GM10266 (cell line): ENCODE measurements around the gene NBR1.
"Not testable (repeated sequence)": the region's sequence is repeated elsewhere in the genome, so short reads cannot be mapped to it uniquely, and the experiment has no call there.

ENCODE experiments used
- DNase-seq: peaks from one replicate; pipeline ENCODE4 v3.0.0; 2012; ENCODE audit errors: extremely low spot score
- CTCF ChIP-seq: IDR thresholded peaks from 2 replicates; pipeline ENCODE4 v1.5.1; 2012; ENCODE audit warnings: mild to moderate bottlenecking, low read depth; ENCODE audit not compliant: control insufficient read depth, insufficient read depth; ENCODE audit errors: missing control alignments

The NBR1 gene, protein sequence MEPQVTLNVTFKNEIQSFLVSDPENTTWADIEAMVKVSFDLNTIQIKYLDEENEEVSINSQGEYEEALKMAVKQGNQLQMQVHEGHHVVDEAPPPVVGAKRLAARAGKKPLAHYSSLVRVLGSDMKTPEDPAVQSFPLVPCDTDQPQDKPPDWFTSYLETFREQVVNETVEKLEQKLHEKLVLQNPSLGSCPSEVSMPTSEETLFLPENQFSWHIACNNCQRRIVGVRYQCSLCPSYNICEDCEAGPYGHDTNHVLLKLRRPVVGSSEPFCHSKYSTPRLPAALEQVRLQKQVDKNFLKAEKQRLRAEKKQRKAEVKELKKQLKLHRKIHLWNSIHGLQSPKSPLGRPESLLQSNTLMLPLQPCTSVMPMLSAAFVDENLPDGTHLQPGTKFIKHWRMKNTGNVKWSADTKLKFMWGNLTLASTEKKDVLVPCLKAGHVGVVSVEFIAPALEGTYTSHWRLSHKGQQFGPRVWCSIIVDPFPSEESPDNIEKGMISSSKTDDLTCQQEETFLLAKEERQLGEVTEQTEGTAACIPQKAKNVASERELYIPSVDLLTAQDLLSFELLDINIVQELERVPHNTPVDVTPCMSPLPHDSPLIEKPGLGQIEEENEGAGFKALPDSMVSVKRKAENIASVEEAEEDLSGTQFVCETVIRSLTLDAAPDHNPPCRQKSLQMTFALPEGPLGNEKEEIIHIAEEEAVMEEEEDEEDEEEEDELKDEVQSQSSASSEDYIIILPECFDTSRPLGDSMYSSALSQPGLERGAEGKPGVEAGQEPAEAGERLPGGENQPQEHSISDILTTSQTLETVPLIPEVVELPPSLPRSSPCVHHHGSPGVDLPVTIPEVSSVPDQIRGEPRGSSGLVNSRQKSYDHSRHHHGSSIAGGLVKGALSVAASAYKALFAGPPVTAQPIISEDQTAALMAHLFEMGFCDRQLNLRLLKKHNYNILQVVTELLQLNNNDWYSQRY

DNA sequence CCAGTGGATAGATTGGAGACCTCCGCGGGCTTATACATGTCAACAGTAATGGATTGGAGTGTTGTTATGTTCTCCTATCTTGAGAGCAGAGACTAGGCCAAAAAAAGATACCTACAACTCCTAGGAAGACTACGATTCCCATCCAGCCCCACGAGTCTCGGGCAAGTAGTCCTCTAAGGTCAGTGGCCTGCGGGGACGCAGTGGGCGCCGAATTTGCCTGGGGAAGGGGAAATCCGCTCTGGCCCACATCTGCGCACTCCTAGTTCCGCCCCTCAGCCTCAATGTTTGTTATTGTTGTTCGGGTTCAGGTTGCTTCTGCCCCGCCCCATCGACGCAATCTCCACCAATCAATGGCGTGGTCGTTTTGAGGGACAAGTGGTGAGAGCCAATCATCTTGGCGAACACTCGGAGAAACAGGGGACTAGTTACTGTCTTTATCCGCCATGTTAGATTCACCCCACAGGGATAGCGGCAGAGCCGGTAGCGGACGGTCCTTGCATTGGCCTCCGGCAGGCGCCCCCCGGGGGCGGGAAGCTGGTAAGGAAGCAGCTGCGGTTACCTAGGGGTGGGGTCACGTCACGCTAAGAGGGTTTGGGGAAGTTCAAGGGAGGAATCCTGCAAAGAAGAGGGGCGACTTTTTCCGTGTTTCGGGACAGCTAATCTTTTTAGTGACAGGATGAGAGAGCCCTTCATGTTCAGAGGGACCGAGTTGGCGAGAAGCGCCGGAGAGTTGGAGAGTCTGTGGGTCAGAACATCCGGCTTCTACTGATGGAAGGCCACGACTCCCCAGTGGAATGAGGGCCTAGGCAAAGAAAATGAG lies at the start of gene NBR1:
Gene NBR1, plus strand, starts transcription at position 449 of the 820 bp plus-strand sequence. CDS start 4,586 bp downstream, outside the sequence.
- TF ChIP-seq CTCF = peak; percentile 11

GRCh38 chr17:43125133-43125966 lies 45.7 kb upstream of the NBR1 start, which contains the start of gene BRCA1:
BRCA1 (minus strand) TSS chr17:43125364; CDS start chr17:43124096, 1,268 bp downstream.
- peak; percentile 99 for DNase-seq

More for the DNA sequence above, at the start of gene NBR1:
- DNase-seq = peak; percentile 93

DNA sequence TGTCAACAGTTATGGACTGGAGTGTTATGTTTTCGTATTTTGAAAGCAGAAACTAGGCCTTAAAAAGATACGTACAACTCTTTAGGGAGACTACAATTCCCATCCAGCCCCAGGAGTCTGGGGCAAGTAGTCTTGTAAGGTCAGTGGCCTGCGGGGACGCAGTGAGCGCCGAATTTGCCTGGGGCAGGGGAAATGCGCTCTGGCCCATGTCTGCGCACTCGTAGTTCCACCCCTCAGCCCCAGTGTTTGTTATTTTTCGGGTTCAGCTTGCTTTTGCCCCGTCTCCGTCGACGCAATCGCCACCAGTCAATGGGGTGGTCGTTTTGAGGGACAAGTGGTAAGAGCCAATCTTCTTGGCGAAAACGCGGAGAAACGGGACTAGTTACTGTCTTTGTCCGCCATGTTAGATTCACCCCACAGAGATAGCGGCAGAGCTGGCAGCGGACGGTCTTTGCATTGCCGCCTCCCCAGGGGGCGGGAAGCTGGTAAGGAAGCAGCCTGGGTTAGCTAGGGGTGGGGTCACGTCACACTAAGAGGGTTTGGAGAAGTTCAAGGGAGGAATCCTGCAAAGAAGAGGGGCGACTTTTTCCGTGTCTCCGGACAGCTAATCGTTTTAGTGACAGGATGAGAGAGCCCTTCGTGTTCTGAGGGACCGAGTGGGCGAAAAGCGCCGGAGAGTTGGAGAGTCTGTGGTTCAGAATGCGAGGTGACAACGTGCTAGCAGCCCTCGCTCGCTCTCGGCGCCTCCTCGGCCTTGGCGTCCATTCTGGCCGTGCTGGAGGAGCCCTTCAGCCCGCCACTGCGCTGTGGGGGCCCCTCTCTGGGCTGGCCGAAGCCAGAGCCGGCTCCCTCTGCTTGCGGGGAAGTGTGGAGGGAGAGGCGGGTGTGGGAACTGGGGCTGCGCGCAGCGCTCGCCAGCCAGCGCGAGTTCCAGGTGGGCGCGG lies 44.8 kb upstream of the NBR1 start:
- no peak for DNase-seq
- TF ChIP-seq CTCF = no peak

More at GRCh38 chr17:43125133-43125966, 45.7 kb upstream of the NBR1 start, which contains the start of gene BRCA1:
- no peak for TF ChIP-seq CTCF

- no peak for DNase-seq
- no peak for TF ChIP-seq CTCF
Observed at GRCh38 chr17:43126911-43127290, 44.1 kb upstream of the NBR1 start.

DNA sequence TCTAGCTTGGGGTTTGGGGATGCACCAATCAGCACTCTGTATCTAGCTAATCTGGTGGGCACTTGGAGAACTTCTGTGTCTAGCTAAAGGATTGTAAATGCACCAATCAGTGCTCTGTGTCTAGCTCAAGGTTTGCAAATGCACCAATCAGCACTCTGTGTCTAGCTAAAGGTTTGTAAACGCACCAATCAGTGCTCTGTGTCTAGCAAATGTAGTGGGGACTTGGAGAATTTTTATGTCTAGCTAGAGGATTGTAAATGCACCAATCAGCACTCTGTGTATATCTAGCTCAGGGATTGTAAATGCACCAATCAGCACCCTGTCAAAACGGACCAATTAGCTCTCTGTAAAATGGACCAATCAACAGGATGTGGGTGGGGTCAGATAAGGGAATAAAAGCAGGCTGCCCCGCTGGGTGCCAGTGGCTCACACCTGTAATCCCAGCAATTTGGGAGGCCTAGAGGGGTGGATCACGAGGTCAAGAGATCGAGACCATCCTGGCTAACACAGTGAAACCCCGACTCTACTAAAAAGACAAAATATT lies 43.6 kb upstream of the NBR1 start:
- not testable (repeated sequence) for DNase-seq

- no peak for TF ChIP-seq CTCF
- no peak for DNase-seq
Observed at GRCh38 chr17:43129671-43130010, 41.4 kb upstream of the NBR1 start.
